ENCODE measurements around the gene HOATZ.

- TF ChIP-seq CTCF (IDR thresholded peaks at IDR 0.05) = no peak
- TF ChIP-seq POLR2AphosphoS5 (IDR thresholded peaks at IDR 0.05; ENCODE audit: insufficient read depth in 1 of 2, low read depth in 1 of 2) = no peak
- TF ChIP-seq POLR2A (IDR thresholded peaks at IDR 0.05) = no peak
Observed at GRCh38 chr11:111559800-111560464, 45.4 kb downstream of the HOATZ start.

Data from vagina (tissue), 2 donors.